ENCODE measurements around the gene MED12L.
"Not testable (repeated sequence)": the region's sequence is repeated elsewhere in the genome, so short reads cannot be mapped to it uniquely, and the experiment has no call there.

MED12L gene

GRCh38 chr3:151382671-151383070 is 297.2 kb downstream of the MED12L start:
- H3K9ac ChIP-seq (ENCODE audit: low read depth in 1 of 2, low read length in 2 of 2), result no peak overlapping the region
- no peaks in the 10 kb centered on the region for H3K9me3 ChIP-seq (ENCODE audit: control insufficient read depth in 1 of 2, low read length in 2 of 2)
- no peak overlapping the region for H3K27ac ChIP-seq (ENCODE audit: low read depth, low read length)
- H3K27me3 ChIP-seq (ENCODE audit: control insufficient read depth in 1 of 2, insufficient read depth in 2 of 2, low read length in 2 of 2), result no peaks in the 10 kb centered on the region
- no peaks in the 10 kb centered on the region for H3K36me3 ChIP-seq (ENCODE audit: control insufficient read depth in 1 of 2, insufficient read depth in 2 of 2, low read length in 2 of 2)
- no peak overlapping the region for H3K4me3 ChIP-seq (ENCODE audit: low read depth in 1 of 2, low read length in 2 of 2)
- peaks cover 16 to 31% of the 10 kb centered on the region in 2 donors for H3K4me1 ChIP-seq (ENCODE audit: control insufficient read depth in 1 of 2, insufficient read depth in 2 of 2, low read length in 2 of 2)

- H3K4me3 ChIP-seq (ENCODE audit: low read depth in 1 of 2, low read length in 2 of 2), result peak overlapping the region in 1 of 2 donors; percentile 31
- H3K4me1 ChIP-seq (ENCODE audit: control insufficient read depth in 1 of 2, insufficient read depth in 2 of 2, low read length in 2 of 2), result peaks cover 16 to 31% of the 10 kb centered on the region in 2 donors
- H3K9ac ChIP-seq (ENCODE audit: low read depth in 1 of 2, low read length in 2 of 2), result no peak overlapping the region
- H3K27ac ChIP-seq (ENCODE audit: low read depth, low read length), result no peak overlapping the region
- no peaks in the 10 kb centered on the region for H3K27me3 ChIP-seq (ENCODE audit: control insufficient read depth in 1 of 2, insufficient read depth in 2 of 2, low read length in 2 of 2)
- no peaks in the 10 kb centered on the region for H3K36me3 ChIP-seq (ENCODE audit: control insufficient read depth in 1 of 2, insufficient read depth in 2 of 2, low read length in 2 of 2)
- H3K9me3 ChIP-seq (ENCODE audit: control insufficient read depth in 1 of 2, low read length in 2 of 2), result no peaks in the 10 kb centered on the region
Observed at GRCh38 chr3:151383111-151383510, 297.6 kb downstream of the MED12L start.

- H3K36me3 ChIP-seq (ENCODE audit: control insufficient read depth in 1 of 2, insufficient read depth in 2 of 2, low read length in 2 of 2), result no peaks in the 10 kb centered on the region
- no peak overlapping the region for H3K27ac ChIP-seq (ENCODE audit: low read depth, low read length)
- no peaks in the 10 kb centered on the region for H3K9me3 ChIP-seq (ENCODE audit: control insufficient read depth in 1 of 2, low read length in 2 of 2)
- H3K4me1 ChIP-seq (ENCODE audit: control insufficient read depth in 1 of 2, insufficient read depth in 2 of 2, low read length in 2 of 2), result peaks cover 16 to 31% of the 10 kb centered on the region in 2 donors
- H3K4me3 ChIP-seq (ENCODE audit: low read depth in 1 of 2, low read length in 2 of 2), result peak overlapping the region; percentile 31 to 35
- H3K9ac ChIP-seq (ENCODE audit: low read depth in 1 of 2, low read length in 2 of 2), result no peak overlapping the region
- no peaks in the 10 kb centered on the region for H3K27me3 ChIP-seq (ENCODE audit: control insufficient read depth in 1 of 2, insufficient read depth in 2 of 2, low read length in 2 of 2)
Observed at GRCh38 chr3:151383956-151384355, 298.5 kb downstream of the MED12L start.

GRCh38 chr3:151384741-151385174 is 299.3 kb downstream of the MED12L start, which contains the start of gene P2RY12:
P2RY12 (minus strand) TSS chr3:151384753; CDS start chr3:151338845, 45,908 bp downstream.
- Histone ChIP-seq H3K4me3 (ENCODE audit: low read depth in 1 of 2, low read length in 2 of 2) (peak within 1 kb of the TSS; percentile 31 to 35), H3K9ac (ENCODE audit: low read depth in 1 of 2, low read length in 2 of 2) (no peak within 1 kb of the TSS)

GRCh38 chr3:151386056-151386455 is 300.6 kb downstream of the MED12L start:
- no peaks in the 10 kb centered on the region for H3K27me3 ChIP-seq (ENCODE audit: control insufficient read depth in 1 of 2, insufficient read depth in 2 of 2, low read length in 2 of 2)
- no peaks in the 10 kb centered on the region for H3K36me3 ChIP-seq (ENCODE audit: control insufficient read depth in 1 of 2, insufficient read depth in 2 of 2, low read length in 2 of 2)
- H3K9me3 ChIP-seq (ENCODE audit: control insufficient read depth in 1 of 2, low read length in 2 of 2), result no peaks in the 10 kb centered on the region
- no peak overlapping the region for H3K9ac ChIP-seq (ENCODE audit: low read depth in 1 of 2, low read length in 2 of 2)
- no peak overlapping the region for H3K4me3 ChIP-seq (ENCODE audit: low read depth in 1 of 2, low read length in 2 of 2)
- H3K4me1 ChIP-seq (ENCODE audit: control insufficient read depth in 1 of 2, insufficient read depth in 2 of 2, low read length in 2 of 2), result peaks cover 16 to 31% of the 10 kb centered on the region in 2 donors
- no peak overlapping the region for H3K27ac ChIP-seq (ENCODE audit: low read depth, low read length)

More at GRCh38 chr3:151384741-151385174, 299.3 kb downstream of the MED12L start, which contains the start of gene P2RY12:
- Histone ChIP-seq H3K27ac (ENCODE audit: low read depth, low read length) (no peak within 1 kb of the TSS), H3K36me3 (ENCODE audit: control insufficient read depth in 1 of 2, insufficient read depth in 2 of 2, low read length in 2 of 2) (no peaks in the 10 kb centered on the region), H3K9me3 (ENCODE audit: control insufficient read depth in 1 of 2, low read length in 2 of 2) (no peaks in the 10 kb centered on the region), H3K27me3 (ENCODE audit: control insufficient read depth in 1 of 2, insufficient read depth in 2 of 2, low read length in 2 of 2) (no peaks in the 10 kb centered on the region), H3K4me1 (ENCODE audit: control insufficient read depth in 1 of 2, insufficient read depth in 2 of 2, low read length in 2 of 2) (peaks cover 16 to 31% of the 10 kb centered on the region in 2 donors)

GRCh38 chr3:151387432-151387831 is 302.0 kb downstream of the MED12L start:
- no peak overlapping the region for H3K4me3 ChIP-seq (ENCODE audit: low read depth in 1 of 2, low read length in 2 of 2)
- no peaks in the 10 kb centered on the region for H3K27me3 ChIP-seq (ENCODE audit: control insufficient read depth in 1 of 2, insufficient read depth in 2 of 2, low read length in 2 of 2)
- no peaks in the 10 kb centered on the region for H3K9me3 ChIP-seq (ENCODE audit: control insufficient read depth in 1 of 2, low read length in 2 of 2)
- peaks cover 16 to 21% of the 10 kb centered on the region in 2 donors for H3K4me1 ChIP-seq (ENCODE audit: control insufficient read depth in 1 of 2, insufficient read depth in 2 of 2, low read length in 2 of 2)
- H3K9ac ChIP-seq (ENCODE audit: low read depth in 1 of 2, low read length in 2 of 2), result no peak overlapping the region
- H3K27ac ChIP-seq (ENCODE audit: low read depth, low read length), result no peak overlapping the region
- no peaks in the 10 kb centered on the region for H3K36me3 ChIP-seq (ENCODE audit: control insufficient read depth in 1 of 2, insufficient read depth in 2 of 2, low read length in 2 of 2)

GRCh38 chr3:151387842-151388241 is 302.4 kb downstream of the MED12L start:
- no peaks in the 10 kb centered on the region for H3K27me3 ChIP-seq (ENCODE audit: control insufficient read depth in 1 of 2, insufficient read depth in 2 of 2, low read length in 2 of 2)
- no peaks in the 10 kb centered on the region for H3K9me3 ChIP-seq (ENCODE audit: control insufficient read depth in 1 of 2, low read length in 2 of 2)
- no peak overlapping the region for H3K4me3 ChIP-seq (ENCODE audit: low read depth in 1 of 2, low read length in 2 of 2)
- no peak overlapping the region for H3K9ac ChIP-seq (ENCODE audit: low read depth in 1 of 2, low read length in 2 of 2)
- peaks cover 13 to 17% of the 10 kb centered on the region in 2 donors for H3K4me1 ChIP-seq (ENCODE audit: control insufficient read depth in 1 of 2, insufficient read depth in 2 of 2, low read length in 2 of 2)
- H3K36me3 ChIP-seq (ENCODE audit: control insufficient read depth in 1 of 2, insufficient read depth in 2 of 2, low read length in 2 of 2), result no peaks in the 10 kb centered on the region
- no peak overlapping the region for H3K27ac ChIP-seq (ENCODE audit: low read depth, low read length)

- no peaks in the 10 kb centered on the region for H3K27me3 ChIP-seq (ENCODE audit: control insufficient read depth in 1 of 2, insufficient read depth in 2 of 2, low read length in 2 of 2)
- no peaks in the 10 kb centered on the region for H3K36me3 ChIP-seq (ENCODE audit: control insufficient read depth in 1 of 2, insufficient read depth in 2 of 2, low read length in 2 of 2)
- no peak overlapping the region for H3K27ac ChIP-seq (ENCODE audit: low read depth, low read length)
- H3K9ac ChIP-seq (ENCODE audit: low read depth in 1 of 2, low read length in 2 of 2), result no peak overlapping the region
- H3K4me3 ChIP-seq (ENCODE audit: low read depth in 1 of 2, low read length in 2 of 2), result no peak overlapping the region
- H3K4me1 ChIP-seq (ENCODE audit: control insufficient read depth in 1 of 2, insufficient read depth in 2 of 2, low read length in 2 of 2), result no peaks in the 10 kb centered on the region
- H3K9me3 ChIP-seq (ENCODE audit: control insufficient read depth in 1 of 2, low read length in 2 of 2), result no peaks in the 10 kb centered on the region
Observed at GRCh38 chr3:151391720-151392119, 306.3 kb downstream of the MED12L start.

GRCh38 chr3:151392191-151392590 is 306.7 kb downstream of the MED12L start:
- H3K27ac ChIP-seq (ENCODE audit: low read depth, low read length); H3K9me3 ChIP-seq (ENCODE audit: control insufficient read depth in 1 of 2, low read length in 2 of 2); H3K4me3 ChIP-seq (ENCODE audit: low read depth in 1 of 2, low read length in 2 of 2); H3K36me3 ChIP-seq (ENCODE audit: control insufficient read depth in 1 of 2, insufficient read depth in 2 of 2, low read length in 2 of 2); H3K9ac ChIP-seq (ENCODE audit: low read depth in 1 of 2, low read length in 2 of 2); H3K27me3 ChIP-seq (ENCODE audit: control insufficient read depth in 1 of 2, insufficient read depth in 2 of 2, low read length in 2 of 2); H3K4me1 ChIP-seq (ENCODE audit: control insufficient read depth in 1 of 2, insufficient read depth in 2 of 2, low read length in 2 of 2): not testable (repeated sequence)

- no peak overlapping the region for H3K9ac ChIP-seq (ENCODE audit: low read depth in 1 of 2, low read length in 2 of 2)
- H3K27ac ChIP-seq (ENCODE audit: low read depth, low read length), result no peak overlapping the region
- no peaks in the 10 kb centered on the region for H3K4me1 ChIP-seq (ENCODE audit: control insufficient read depth in 1 of 2, insufficient read depth in 2 of 2, low read length in 2 of 2)
- no peaks in the 10 kb centered on the region for H3K9me3 ChIP-seq (ENCODE audit: control insufficient read depth in 1 of 2, low read length in 2 of 2)
- H3K27me3 ChIP-seq (ENCODE audit: control insufficient read depth in 1 of 2, insufficient read depth in 2 of 2, low read length in 2 of 2), result no peaks in the 10 kb centered on the region
- H3K4me3 ChIP-seq (ENCODE audit: low read depth in 1 of 2, low read length in 2 of 2), result no peak overlapping the region
- H3K36me3 ChIP-seq (ENCODE audit: control insufficient read depth in 1 of 2, insufficient read depth in 2 of 2, low read length in 2 of 2), result no peaks in the 10 kb centered on the region
Observed at GRCh38 chr3:151393146-151393830, 307.8 kb downstream of the MED12L start.
